Measurements from ENCODE around the gene CCDC116.
"Not testable (repeated sequence)": the region's sequence is repeated elsewhere in the genome, so short reads cannot be mapped to it uniquely, and the experiment has no call there.

CCDC116 gene

DNA sequence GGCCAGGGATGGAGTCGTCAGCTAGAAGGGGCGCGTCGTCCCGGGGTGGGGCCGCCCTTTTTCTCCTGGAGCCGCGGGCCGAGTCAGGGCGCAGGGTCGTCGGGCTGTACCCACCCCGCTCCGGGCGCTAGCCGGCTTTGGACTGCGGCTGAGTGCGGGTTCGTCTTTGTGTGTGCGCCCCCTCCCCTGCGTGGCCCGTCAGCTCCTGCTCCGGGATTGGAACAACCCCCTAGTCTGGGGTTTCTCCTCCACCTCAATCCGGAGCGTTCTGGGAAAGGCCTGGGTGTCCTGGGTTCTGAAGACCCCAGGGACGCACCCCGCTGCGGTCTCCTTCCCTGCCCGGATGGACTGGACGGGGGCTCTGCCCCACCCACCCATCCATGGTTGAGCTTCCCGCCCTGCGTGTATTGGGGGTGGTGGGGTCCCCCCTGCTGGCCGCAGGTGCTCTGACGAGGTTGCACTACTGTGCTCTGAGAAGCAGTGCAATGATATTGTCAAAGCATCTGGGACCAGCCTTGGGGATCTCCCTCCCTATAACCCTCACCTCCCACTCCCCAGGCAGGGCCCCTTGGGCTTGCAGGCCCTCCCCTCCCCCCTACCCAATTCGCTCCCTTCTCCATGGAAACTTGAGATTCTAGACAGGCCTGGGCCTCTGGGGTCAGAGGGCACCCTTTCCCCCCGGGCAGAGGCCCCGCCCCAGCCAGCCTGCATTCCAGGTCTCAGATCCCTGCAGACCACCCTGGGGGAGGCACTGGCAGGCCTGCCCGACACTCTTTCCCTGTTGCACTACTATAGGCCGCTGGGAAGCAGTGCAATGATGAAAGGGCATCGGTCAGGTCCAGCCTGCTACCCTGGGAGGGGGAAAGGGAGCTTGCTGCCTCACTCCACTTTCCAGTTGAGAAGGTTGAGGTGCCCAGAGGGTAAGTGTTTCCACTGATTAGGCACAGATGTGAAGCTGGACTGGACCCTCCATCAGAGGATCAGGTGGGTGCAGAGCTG lies 20.3 kb downstream of the CCDC116 start:
- DNase-seq, result no peak

DNA sequence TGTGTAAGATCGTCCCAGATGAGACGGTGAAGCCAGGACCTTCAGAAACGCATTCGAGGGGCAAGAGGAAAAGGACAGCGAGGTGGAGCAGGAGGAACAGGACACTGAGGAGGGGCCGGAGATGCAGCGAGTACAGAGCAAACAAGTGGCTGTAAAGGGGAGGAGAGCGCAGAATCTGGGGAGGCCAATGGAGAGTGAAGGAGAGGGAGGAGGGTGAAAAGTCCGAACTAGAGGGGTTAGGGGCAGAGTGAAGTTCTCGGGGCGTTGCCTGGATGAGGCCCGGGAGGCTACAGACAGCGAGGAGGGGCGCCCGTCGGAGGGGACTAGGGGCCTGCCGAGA lies 24.4 kb downstream of the CCDC116 start:
- DNase-seq, result no peak

DNA sequence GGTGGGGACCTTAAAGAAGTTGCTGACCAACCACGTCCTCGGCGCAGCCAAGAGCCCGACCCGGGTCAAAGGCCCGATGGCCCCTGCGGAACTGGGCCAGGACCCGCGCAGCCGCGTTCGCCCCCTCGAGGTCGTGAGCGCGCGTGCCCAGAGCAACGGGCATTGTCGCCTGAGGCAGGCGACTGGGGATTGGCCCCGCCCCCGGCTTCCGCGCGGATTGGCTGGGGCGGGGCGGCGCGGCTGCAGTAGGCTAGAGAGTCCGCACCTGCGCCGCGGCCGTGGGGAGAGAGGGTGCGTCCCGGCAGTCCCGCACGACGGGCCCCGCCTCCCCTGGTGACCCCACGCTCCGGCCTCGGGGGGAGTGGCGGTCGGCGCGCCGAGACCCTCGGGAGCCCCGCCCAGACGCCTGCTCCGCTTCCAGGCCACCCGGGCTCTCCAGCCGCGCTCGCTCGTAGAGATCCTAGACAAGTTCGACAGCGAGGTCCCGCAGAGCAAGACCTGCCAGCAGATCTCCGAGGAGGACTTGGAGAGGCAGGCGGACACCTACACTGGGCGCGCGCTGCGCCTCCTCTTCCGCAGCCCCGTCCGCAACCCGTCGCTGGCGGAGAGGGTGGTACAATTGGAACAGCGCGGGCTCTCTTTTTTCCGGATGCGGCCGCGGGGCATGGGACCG lies 24.9 kb downstream of the CCDC116 start:
- DNase-seq, result peak; percentile 68

DNA sequence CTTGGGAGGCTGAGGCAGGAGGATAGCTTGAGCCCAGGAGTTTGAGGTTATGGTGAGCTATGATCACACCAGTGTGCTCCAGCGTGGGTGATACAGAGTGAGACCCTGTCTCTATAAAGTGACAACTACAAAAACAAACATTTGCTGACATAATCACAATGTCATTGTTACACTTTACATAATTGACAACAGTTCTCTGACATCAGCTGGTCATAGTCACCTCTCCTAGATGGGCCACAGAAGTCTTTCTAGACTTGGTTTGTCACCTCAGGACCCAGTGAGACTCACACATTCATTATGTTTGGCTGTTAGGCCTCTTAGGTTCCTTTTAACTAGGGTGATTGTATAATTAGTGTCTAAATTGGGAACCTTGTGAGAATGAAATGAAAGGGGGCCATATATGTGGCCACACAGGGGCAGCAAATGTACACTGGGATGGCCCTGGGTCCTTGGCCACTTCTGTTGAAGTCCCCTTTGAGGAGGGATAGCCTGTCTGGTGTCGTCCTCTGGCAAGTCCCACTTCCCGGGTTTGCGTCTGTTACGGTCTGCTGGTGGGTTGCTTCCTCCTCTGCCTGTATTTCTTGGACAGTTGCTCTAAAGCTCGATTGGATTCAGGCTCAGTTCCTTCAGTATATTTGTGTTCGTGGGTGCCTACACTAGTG lies 27.4 kb downstream of the CCDC116 start:
- DNase-seq, result no peak

DNA sequence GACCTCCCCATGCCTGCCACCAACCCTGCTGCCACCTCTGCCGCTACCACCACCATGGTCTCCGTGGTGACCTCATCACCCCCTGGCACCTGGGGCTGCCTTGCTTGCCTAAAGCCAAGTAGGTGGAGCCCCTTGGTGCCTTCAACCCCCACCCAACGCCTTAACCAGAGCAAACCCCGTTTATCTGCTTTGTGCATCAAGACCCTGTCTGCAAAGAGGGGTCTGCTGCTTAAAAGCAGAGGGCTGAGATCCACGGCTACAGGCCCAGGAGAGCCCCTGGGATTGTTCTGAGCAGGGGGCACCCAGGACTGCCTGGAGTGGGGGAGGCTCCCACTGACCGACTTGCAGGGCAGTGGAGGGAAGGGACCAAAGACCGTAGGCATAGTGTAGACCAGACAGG lies 28.3 kb downstream of the CCDC116 start:
- DNase-seq, result no peak

DNA sequence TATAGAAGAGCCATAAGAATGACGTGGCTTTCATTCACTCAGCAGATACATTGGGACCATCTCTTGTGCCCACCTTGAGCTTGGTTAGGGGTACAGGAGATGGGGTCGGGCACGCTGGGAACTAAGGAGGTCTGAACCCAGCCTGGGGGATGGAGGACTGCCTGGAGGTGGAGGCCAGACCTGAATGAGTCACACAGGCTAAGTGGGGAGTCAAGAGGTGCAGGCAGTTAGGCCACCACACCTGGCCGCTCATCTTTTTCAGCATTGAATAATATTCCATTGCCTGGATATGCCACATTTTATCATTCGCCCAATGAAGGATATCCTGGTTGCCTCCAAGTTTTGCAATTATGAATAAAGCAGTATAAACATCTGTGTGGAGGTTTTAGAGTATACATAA lies 29.4 kb downstream of the CCDC116 start:
- no peak for DNase-seq

DNA sequence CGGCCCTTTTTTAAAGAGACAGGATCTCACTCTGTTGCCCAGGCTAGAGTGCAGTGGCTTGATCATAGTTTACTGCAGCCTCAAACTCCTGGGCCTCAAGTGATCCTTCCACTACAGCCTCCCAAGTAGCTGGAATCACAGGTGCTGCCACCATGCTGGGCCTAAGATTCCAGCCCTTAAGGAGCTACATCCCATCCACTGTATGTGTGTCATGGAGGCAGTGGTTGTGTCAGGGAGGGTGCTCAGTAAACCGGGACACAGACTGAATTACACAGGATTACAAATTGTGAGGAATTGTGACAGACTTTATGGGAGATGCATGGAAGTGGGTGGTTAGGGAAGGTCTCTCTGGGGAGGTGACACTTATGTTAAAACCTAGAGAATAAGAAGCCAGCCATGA lies 31.2 kb downstream of the CCDC116 start:
- DNase-seq, result no peak

DNA sequence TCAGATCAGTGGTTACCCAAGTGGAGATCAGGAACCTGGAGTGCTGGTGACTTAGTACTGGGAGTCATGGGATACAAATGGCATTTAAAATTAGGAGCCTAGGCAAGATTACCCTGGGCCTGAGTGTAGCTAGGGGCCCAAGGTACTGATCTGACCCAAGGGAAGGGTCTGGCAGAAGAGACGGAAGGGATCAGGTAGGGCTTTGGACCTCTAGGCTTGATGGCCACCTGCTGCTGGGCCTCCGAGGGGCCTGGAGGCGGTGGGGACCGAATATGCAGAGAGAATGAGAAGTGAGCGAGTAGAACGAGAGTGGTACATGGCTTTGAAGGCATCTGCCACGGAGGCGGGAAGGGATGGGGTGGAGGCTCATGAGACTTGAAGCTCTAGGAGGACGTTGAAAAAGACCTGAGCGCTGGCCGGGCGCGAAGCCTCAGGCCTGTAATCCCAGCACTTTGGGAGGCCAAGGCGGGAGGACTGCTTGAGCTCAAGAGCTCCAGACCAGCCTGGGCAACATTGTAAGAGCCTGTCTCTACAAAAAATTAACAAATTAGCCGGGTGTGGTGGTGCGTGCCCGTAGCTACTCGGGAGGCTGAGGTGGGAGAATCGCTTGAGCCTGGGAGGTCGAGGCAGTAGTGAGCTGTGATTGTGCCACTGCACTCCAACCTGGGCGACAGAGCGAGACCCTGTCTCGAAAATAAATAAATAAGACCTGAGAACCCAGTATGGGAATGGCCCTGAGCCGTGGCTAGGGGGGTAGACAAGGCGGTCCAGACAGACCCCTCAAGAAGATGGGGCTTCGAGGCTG lies 32.7 kb downstream of the CCDC116 start:
- no peak for DNase-seq

DNA sequence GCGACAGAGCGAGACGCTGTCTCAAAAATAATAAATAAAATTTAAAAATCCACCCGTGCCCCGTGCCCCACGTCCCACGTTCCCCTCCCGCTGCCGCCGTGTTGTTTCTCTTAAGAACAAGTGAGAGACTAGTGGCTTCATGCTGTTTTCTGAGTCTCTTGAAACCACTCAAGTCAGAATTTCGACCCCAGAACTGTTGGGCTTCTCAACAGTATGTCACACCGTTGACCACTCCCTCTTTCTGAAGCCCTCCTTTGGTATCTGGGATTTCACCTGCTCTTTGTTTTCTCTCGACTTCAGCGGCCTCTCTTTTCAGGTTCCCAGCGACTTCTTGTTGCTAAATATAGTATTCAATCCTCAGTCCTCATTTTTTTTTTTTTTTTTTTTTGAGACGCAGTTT lies 34.2 kb downstream of the CCDC116 start:
- DNase-seq, result no peak

DNA sequence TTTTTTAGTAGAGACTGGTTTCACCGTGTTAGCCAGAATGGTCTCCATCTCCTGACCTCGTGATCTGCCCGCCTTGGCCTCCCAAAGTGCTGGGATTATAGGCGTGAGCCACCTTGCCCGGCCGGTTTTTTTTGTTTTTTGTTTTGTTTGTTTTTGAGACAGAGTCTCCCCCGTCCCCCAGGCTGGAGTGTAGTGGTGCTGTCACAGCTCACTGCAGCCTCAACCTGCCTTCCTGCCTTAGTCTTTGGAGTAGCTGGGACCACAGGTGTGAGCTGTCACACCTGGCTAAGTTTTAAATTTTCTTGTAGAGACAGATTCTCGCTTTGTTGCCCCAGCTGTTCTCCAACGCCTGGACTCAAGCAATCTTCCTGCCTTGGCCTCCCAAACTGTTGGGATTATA lies 36.5 kb downstream of the CCDC116 start:
- DNase-seq, result no peak

DNA sequence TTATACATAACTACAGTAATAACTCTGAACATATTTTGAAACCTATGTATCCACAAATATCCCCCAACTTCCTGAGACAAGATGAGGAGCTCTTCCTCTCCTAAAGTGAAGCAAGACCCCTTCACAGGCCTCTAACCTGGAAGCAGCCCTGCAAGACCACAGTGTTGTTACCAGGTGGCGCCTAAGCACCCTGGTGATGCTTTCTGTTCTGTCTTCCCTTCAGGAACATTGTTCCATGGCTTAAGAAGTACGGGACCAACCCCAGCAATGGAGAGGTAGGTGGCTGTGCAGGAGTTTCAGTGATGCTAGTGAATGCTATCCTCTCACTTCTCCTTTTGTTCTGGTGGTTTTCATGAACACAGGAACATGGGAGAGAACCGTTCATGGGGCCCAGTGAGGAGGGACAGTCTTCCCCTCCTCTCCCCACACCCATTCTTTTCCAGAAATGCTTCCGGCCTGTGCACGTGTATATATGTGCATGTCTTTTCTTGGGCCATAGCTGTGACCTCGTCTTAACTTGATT lies 39.6 kb downstream of the CCDC116 start:
- no peak for DNase-seq

DNA sequence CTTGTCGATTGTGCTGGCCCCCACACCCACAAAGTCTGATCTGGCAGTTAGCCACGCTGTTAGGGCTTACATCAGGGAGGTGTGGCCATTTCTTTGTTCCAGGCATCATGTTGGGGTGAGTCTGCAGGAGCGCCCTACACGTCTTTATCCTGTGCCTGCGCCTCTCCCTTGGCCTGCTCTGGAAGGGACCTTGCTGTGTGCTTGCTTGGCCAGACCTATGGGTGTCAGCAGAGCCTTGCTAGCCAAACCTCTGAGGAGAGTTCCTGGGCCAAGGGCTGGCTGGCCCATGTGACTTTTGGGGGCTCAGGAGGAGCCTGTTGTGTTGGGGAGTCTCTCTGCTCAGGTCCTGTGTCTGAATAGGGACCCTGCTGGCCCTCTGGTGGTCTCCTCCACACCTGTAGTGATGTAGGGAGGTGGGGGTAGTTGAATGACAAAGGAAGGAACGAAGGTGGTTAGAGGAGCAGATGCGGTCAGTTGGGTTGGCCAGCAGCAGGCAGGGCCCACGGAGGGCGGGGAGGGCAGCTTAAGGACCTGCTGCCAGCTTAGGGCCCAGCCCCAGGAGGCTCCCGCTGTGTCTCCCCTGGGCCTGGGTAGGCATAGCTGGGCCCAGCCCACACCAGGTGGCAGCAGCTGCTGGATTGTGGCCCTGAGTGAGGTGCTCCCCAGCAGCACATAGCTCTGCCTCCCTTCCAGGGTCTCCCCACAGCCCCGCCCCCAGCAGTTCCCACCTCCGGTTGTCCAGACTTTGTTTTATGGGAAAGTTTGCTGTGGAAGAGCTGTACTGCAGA lies 41.2 kb downstream of the CCDC116 start:
- DNase-seq, result no peak

DNA sequence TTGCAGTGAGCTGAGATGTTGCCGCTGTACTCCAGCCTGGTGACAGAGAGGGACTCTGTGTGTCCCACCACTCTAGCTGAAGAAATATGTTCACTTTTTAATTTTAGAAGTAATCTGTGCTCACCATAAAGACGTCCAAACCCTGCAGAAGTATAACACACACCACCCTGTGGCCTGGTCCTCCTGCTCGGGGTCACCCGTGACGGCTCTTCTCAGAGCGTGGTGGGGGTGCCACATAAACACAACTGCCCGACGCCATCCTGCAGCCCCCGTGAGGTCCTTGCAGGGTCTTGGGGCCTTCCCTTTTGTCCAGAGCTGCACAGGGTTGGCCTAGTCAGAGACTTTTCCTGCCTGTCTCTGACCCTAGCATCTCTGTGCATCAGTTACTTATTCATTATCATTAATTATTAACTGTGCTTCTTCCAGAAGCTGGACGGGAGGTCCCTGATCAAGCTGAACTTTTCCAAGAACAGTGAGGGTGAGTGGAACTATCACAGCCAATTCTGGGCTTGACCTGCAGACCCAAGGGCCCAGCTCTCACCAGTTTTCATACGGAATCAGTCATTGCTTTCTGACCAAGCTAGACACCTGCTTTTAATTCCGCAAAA lies 42.2 kb downstream of the CCDC116 start:
- DNase-seq, result no peak

DNA sequence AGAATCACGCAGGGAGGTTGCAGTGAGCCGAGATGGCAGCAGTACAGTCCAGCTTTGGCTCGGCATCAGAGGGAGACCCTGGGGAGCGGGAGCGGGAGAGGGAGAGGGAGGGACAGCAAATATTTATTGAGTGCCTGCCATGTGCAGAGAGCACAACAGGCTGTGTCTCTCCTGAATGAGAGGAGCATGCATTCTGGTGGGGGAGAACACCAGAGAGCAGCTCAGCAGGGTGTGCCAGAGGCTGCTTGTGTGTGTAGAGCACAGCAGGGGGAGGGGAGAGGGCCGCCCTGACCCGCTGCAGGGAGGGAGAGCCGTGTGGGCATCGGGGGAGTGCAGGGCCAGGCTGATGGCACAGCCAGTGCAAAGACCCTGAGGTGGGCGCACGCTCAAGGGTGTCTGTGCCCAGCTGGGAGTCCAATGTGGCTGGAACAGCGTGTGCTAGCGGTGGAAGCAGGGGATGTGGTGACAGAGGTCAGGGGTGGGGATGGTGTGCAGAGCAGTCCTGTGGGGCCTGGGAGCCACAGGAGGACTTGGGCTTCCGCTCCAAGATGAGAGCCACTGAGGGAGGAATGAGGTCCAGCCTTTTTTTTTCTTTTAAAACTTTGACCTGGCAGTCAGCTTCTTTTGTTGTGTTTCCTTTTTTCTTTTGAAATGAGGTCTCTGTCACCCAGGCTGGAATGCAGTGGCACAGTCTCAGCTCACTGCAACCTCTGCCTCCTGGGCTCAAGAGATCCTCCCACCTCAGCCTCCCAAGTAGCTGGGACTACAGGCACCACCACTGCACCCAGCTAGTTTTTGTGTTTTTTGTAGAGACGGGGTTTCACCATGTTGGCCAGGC lies 45.3 kb downstream of the CCDC116 start:
- no peak for DNase-seq

DNA sequence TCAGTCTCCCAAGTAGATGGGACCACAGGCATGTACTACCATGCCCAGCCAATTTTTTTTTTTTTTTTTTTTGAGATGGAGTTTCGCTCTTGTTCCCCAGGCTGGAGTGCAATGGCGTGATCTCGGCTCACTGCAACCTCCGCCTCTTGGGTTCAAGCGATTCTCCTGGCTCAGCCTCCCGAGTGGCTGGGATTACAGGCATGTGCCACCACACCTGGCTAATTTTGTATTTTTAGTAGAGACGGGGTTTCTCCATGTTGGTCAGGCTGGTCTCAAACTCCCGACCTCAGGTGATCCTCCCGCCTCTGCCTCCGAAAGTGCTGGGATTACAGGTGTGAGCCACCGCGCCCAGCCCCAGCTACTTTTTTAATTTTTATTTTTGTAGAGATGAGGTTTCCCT lies 46.3 kb downstream of the CCDC116 start:
- not testable (repeated sequence) for DNase-seq

DNA sequence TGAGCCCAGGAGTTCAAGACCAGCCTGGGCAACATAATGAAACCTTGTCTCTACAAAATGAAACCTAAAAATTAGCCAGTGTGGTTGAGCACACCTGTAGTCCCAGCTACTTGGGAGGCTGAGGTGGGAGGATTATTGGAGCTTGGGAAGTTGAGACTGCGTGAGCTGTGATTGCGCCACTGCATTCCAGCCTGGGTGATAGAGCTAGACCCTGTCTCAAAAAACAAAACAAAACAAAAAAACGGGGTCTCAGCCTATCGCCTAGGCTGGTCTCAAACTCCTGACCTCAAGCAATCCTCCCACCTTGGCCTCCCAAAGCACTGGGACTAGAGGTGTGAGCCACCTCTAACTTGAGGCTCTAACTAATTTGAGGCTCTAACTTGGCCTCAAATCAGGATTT lies 46.8 kb downstream of the CCDC116 start:
- no peak for DNase-seq

DNA sequence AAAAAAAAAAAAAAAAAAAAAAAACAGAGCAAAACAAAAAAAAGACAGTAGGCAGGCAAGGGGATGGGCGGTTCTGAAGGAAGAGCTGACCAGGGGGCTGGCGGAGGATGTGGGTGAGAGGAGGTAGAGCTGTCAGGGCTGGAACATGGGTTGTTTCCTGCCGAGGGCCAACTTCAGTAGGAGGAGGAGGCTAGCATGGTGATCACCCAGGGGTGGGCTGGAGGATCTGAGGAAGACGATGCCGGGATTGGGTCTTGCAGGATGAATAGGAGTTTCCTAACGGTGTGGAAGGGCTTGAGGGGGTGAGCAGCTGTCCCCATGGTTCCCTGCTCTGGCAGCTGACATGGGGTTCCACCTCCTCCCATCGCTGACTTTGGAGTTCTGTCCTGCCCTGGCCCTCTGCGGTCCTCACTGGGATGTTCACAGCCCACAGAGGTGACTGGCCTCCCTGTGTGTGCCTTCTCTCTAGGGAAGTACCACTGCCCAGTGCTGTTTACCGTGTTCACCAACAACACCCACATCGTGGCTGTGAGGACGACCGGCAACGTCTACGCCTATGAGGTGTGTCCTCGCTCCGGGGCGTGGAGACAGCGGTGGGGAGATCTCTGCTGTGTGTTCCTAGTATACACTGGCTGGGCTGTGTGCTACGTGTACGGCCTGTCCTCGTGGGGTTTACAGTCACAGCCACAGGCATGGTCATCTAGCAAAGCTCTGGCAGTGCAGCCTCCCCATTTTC lies 48.4 kb downstream of the CCDC116 start:
- no peak for DNase-seq

DNA sequence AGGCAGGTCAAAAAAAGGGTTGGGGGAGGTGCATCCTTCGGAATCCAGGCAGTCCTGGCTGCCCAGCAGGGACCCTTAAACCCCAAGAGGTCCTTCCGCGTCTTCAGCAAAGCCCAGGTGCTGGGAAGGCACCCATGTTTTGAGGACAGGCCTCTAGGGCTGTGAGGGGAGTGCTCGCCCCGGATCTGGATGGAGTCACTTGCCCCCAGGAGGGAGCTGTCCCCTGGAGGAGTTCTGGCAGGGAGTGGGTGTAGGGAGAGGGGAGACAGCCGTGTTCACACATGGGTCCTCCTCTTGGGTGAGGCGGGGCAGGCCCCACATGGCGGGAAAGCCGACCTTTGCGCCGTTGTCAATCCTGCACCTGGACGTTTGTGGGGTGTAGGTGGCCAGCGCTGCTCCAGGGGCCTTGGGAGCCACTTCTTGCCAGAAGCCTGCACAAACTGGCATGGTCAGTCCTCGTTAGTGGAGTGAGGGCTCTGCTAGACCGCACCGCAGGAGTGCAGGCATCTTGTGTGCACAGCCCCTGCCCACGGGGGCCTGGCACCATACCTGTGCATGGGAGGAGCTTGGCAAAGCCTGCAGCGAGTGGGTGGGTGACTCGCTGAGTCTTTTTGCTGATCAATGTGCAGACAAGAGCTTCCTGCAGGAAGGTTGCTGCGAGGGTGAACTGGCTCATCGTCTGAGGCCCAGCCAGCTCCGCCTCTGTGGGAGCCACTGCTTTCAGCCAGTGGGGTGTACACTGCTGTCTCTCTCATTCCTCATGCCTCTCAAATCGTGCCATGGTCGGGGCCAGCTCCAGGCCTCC lies 49.2 kb downstream of the CCDC116 start:
- DNase-seq, result no peak

Measured in EL (cell line).